Activated naive CD8-positive, alpha-beta T cell treated with anti-CD3 and anti-CD28 coated beads, Interleukin-2, amount 50 U/mL, for 16 hours (primary cell): ENCODE data around the gene PPDPF.

Source experiments
- DNase-seq: peaks from one replicate; pipeline ENCODE4 v3.0.0-alpha.2; 2020; ENCODE audit warnings: low read depth, low spot score

PPDPF gene

DNA sequence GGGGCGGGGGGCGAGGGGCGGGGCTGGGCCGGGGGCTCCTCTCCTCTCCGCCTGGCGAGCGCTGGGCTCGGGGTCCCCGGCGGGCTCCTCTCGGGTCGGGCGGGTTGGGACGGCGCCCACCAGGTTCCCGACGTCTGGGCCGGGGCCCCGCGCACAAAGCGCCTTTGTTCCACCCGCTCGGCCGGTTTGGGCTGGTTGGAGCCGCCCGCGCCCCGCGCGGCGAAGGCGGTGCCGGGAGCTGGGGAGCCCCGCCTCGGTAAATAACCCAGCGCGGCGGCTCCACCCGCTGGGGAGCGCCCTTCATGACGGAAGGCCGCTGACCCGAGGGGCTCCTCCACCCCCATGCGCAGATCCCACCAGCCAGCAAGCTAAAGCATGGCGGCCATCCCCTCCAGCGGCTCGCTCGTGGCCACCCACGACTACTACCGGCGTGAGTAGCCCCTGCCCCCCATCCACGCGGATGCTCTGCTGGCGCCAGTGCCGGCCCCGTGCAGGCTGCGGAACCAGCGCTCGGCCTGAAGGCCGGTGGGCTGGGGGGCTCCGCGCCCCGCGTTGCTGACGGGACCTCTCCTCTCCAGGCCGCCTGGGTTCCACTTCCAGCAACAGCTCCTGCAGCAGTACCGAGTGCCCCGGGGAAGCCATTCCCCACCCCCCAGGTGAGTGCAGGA lies 503 bp downstream of the PPDPF start:
- peak; percentile 38 for DNase-seq

DNA sequence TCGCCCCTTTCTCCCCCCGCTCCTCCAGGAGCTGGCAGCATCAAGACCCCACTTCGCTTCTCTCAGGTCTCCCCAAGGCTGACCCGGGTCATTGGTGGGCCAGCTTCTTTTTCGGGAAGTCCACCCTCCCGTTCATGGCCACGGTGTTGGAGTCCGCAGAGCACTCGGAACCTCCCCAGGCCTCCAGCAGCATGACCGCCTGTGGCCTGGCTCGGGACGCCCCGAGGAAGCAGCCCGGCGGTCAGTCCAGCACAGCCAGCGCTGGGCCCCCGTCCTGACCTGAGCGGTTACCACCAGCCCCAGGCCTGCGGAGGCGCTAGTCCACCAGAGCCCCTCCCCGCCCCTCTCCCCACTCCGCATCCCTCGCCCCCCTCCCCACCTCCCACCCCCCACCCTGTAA lies 1.0 kb downstream of the PPDPF start:
- DNase-seq = no peak

DNA sequence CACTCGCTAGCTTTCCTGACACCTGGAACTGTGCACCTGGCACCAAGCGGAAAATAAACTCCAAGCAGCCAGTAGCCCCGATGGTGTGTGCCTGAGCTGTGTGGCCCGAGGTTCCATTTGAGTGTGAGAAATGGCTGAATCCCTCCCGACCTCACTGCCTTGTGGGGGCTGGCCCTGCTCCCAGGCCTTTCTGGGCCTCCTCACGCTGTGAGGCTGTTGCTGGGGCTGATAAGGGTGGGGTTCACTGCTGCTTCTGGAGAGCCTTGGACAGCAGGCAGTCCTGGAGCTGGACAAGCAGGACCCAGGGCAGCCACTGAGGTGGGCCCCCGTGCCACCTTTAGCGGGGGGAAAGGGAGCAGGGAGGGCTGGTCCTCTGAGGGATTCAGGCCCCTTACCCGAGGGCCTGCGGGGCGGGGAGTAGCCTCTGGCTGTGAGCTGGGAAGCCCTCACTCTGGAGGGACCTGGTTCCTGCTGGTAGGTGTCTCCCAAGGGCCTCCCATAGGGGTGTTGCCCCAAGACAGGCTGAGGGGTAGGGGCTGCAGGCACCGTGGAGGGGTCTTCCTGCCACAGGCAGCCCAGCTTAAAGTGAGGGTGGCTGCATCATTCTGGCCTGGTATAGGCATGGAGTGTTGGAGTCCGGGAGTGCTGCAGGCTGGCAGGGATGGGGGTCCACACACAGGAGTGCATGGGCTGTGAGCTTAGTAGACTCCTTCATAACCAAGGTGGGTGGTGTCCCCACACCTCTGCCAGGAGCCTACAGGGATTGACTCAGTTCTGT lies 1.7 kb downstream of the PPDPF start:
- DNase-seq = no peak

DNA sequence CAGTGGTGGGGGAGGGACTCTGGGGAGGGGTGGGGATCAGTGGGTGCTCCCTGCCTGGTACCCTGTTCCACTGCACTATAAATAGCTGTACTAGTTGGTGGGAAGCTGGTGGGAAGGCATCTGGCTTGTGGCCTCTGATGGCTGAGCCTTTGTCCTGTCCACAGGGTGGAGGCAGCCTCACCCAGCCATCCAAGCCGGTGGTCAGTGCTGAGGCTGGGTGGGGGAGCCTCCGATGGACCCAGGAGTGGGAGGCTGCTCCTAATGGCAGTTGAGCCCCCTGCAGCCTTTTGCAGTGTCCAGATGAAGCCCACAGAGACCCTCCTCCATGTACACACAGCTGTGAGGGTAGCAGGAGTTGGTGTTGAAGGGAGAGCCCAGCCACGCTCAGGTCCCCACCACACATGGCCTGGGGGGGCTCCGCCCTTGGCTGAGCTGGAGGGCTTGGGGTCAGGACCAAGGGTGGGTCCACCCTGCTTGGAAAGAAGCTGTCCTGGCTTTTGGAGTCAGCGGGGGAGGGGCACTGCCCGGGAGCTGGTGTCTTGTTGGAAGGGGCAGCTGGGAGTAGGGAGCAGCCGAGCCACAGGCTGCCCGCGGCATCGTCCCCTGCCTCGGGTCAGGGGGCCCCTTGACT lies 2.5 kb downstream of the PPDPF start:
- no peak for DNase-seq

DNA sequence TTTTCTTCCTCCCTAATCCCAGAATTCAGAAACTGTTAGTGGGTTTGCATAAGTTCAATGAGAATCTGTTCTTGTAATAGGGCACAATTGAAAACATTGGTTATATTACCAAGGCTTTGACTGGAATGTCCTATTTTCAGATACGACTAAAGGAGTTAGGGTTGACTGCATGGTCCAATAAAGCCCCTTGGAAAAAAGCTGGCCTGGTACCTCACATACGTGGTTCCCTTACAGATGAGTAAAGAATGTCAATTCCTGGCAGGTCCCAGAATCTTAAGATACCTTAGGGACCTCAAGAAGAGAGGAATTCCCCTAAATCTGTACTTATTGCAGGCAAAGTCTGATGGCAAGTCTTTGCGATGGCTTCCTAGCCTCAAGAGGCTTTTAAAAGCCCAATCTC lies 4.6 kb downstream of the PPDPF start:
- no peak for DNase-seq

DNA sequence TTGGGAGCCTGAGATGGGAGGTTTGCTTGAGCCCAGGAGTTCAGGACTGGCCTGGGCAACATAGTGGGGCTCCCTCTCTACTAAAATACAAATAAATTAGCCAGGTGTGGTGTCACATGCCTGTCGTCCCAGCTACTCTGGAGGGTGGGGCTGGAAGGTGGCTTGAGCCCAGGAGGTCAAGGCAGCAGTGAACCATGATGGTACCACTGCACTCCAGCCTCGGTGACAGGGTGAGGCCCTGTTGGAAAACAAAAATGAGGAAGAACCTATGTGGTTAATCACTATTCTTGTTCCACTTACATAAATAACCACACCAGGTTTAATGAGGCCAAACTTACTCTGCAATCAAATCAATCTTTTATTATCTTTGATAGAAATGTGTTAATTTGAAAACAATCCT lies 5.4 kb downstream of the PPDPF start:
- DNase-seq = no peak

DNA sequence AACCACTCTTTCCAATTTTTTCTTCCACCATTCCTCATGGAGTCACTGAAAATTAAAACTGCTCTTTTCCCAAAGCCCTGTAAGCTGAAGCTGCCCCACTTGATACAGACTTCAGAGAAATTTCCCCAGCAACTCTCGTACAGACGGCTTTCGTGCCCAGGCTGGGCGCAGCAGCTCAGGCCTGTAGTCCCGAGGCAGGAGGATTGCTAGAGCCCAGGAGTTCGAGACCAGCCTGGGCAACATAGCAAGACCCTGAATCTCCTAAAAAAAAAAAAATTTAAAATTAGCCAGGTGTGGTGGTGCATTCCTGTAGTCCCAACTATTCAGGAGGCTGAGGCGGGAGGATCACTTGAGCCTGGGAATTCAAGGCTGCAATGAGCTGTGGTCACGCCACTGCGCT lies 6.6 kb downstream of the PPDPF start:
- DNase-seq = no peak

DNA sequence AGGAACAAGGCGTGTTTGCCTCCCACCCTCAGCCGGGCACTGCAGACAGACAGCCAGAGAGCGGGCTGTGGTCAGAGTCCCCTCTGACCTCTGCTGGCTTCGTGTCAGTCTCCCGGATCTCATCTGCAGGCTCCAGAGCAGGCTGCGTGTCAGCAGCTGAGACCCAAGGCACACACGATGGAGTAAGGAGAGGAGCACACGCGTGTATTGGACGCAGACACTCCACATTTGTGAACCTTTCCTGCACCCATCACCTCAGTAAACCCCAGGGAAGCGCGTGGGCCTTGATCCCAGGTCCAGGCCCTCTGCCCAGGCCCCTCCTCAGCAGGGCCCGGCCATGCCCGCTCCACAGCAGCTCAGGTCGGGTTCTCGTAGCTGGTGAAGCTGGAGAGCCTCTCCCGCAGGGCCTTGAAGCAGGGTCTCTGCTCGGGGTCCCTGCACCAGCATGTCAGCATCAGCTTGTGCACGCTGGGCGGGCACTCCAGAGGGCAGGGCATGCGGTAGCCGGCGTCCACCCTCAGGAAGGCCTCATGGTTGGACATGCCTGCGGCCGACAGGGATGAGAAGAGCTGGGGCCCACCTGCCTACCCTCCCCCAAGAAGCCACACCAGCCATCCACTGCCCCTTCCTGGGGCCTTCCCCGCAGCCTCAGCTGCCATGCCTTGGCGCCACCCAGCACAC lies 8.8 kb downstream of the PPDPF start:
- DNase-seq = no peak

DNA sequence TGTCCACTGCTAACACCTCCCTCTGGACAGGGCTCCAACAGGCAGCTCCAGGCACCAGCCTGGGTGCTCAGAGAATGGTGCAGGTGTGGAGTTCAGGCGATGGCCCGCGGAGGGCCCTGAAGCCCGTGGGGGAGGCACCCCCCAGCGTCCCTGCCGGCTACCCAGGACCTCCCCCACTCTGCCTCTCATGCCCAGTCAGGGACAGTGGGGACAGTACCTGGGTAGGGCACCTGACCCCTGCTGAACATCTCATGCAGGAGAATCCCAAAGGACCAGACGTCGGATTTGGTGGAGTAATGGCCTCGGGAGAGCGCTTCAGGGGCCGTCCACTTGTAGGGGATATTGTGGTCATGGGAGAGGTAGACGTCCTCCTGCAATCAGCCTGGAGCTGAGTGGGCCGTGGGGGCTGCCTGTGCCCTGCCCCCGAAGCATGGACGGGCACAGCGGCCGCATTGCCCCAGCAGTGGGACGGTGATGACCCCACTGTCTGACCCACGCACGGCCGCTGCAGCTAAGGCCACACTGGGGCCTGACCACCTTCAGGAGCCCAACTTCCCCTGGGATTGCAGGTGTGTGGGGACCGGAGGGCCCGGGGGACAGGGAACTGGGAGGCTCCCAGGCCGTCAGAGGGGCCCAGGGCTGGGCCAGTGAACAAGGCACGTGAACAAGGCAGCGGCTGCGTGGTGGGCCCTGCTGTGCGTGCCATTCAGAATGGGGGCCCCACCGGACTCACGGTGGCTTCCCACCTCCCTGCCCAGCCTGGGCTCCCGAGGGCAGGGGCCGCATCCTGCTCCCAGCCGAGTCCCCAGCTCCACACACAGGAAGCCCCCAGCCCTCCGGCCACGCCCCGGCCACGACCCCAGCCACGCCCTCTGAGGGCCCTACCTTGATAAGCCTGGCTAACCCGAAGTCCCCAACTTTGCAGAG lies 9.6 kb downstream of the PPDPF start:
- no peak for DNase-seq

DNA sequence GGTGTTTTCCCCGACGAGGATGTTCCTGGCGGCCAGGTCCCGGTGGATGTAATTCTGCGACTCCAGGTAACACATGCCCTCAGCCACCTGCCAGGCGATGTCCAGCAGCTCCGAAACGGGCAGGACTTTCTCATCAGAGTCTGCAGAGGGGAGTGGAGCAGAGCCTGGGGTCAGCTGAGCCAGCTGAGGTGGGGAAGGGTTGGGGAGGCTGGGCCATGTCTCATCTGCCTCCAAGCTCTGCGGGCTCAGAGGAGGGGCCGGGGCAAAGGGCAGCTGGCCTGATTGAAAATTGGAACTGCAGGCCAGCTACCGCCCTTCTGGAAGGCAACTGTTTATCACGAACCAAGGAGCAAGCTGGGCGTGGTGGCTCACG lies 10.2 kb downstream of the PPDPF start:
- DNase-seq = no peak

DNA sequence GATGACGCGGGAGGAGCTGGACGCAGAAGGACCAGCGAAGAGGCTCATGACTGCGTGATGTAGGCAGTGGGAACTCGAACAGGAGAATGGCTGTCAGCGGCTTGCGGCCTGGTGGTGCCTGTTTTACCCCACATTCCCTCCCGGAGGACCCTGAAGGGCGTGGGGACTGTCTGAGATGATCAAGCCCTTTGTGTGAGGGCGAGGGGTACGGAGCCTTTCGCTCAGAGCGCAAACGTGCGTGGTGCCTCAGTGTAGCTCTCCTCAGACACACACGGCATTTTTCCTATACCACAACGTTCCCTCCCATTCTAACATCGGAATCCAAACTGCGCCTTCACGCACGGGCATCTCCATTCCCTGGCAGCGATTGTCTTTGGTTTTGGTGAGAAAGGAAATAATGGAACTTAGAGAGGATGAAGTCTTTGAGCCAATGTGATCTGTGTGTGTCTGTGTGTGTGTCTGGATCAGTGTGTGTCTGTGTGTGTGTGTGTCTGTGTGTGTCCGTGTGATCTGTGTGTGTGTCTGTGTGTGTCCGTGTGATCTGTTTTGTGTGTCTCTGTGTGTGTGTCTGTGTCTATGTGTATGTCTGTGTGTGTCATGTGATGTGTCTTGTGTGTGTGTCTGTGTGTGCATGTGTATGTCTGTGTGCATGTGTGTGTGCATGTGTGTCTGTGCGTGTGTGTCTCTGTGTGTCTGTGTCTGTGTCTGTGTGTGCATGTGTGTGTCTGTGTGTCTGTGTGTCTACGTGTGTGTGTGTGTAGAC lies 11.3 kb downstream of the PPDPF start:
- DNase-seq = no peak

DNA sequence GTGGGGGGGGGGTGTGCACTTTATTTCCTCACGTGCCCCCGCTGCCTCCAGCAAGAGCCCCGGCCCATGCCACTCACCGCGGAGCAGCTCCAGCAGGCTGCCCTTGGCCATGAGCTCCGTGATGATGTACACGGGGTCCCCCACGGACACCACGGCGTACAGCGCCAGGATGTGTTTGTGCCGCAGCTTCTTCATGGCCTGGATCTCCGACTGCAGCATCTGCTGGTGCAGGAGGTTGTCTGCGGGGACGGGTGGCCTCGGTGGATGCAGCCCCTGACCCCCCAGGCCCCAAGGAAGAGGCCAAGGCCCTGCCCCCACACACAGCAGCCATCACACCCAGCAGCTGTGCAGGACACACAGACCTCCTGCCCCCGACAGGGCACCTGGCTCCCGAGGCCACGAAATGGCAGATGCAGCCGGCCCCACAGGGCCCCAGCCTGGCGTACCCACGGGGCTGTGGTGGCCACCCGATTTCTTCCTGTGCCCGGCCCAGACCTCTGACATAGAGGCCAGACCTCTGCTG lies 11.9 kb downstream of the PPDPF start:
- DNase-seq = no peak

DNA sequence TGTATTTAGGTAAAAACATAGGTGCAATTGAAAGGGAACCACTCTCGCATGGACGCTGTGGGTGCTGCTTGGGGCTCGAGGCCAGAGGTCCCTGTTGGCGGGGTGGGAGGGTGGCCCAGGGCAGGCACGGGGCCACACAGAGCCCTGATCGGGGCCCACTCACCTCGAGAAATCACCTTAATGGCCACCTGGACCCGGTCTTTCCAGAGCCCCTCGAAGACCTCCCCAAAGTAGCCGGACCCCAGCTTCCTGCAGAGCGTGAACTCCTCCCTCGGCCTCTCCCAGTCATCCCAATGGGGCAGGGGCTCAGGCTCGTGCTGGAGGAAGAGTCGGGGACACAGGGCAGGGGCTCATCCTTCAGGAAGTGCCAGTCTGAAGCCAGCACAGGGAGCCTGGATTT lies 12.8 kb downstream of the PPDPF start:
- no peak for DNase-seq

DNA sequence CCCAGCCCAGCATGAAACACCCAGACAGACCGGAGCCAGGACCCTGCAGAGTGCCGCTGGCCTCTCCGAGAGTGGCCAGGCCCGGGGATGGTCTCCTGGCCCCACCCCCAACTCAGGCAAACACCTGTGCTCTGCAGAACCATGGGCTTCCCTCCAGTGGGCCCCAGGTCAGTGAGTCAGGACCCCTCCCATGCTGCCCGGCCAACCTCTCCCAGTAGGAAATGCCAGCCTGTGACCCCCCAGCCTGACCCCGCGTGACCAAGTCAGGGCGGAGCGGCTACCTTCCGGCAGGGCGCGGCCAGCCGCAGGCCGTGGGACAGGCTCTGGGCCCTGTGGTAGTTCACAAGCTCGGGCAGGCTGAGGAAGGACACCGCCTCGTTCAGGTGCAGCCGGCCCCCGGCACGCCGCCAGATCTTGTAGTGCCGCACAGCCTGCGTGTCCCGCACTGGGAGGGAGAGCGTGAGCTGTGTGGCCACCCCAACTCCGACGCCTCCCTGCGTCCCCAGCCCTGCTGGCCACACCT lies 13.4 kb downstream of the PPDPF start:
- no peak for DNase-seq

DNA sequence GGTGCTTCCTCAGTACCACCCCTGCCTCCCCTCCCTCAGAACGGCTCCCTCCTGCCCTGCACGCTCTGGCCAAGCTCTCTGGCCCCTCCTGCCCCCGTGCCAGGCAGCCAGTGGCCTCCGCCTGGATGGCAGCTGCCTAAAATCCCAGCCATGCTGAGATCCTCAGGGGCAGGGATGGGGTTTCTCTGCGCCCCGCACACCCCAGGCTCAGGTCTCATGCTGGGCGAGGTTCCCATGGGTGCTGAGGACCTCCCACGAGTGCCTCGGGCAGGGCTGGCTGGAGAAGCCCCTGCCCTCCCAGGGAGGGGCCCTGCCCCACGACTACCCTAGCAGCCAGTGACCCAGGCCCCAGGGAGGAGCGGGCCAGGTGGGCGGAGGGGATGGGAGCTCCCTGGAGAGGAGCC lies 13.9 kb downstream of the PPDPF start:
- no peak for DNase-seq

DNA sequence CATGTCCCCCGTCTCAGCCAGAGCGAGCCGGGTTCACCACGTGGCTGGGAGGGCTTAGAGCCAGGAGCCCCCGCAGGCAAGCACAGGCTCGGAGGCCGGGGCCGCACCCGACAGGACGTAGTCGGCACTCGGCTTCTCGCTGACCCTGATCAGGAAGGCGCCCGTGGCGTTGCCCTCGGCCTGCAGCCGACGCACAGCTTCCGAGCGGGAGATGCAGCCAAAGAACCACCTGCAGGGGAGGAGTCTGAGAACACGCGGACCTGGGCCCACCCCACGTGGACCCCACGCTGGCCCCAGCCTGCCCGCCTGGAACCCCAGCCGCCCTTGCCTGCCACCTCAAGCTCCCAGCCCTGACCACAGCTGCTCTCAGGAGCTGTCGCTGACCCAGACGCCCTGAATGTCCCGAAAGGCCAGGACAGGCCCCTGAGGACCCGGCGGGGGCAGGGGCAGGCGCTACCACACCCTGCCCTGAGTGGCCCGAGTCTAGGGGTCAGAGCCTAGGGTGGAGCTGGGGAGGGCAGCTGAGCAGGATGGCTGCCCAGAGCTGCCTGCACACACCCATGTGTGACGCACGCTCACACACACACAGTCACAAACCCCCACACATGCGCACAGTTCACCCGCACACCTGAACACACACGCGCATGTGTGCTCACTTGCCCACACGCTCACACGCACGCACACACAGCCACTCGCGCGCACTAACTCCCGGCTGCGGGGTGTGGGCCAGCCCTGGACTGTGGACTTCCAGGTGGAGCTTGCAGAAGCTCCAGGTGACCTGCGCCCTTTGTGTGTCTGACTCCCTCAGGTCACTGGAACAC lies 14.5 kb downstream of the PPDPF start:
- no peak for DNase-seq

DNA sequence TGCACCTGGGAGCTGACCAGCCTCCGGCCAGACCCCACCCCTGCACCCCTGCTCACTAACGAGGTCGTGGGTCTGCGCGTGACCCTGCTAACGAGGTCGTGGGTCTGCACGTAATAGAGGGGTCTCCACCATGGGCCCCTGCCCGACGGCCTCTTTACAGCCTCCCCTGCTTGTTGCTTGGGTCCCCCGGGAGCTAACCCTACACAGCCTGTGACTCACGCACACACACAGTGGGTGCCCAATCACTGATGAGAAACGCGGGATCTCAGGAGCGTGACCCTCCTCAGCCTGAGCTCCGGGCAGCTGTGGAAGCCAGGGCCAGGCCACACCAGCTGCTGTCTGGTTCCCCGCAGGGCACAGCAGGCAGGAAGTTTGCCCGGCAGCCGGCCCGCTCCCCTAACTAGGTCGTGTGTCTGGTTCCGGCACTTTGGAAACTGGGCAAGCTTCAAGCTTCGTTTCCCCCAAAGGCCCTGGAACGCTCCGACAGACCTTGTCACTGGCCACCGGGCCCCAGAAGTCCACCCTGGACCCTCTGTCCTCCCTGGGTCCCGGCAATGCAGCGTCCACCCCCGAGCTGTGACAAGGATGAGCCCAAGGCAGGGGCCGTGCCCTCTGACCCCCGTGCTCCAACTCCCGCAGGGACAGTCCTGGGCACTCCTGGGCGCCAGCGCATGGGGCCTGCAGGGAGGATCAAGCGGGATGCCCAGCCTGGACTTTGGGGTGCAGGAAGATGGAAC lies 15.8 kb downstream of the PPDPF start:
- no peak for DNase-seq

DNA sequence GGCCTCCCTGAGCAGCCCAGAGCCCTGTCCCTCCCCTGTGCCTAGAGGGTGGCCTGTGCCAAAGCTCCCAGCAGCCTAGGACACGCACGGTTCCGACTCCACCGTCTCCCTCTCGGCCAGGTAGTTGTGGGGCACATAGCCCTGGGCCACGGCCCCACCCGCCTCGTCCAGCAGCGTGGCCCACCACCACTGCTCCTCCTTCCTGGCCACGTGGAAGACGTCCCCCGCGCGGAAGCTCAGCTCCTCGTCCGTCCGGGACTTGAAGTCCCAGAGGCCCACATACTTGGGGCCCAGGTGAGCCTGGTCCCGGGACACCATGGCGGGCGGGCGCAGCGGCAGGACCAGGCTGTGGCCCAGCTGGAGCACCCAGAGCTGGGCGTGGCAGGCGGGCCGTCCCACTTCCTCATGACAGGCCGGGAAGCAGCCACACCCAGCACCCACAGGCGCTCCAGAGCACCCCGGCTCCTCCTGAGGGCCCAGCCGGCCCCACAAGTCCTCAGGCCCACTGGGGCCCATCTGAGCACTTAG lies 16.5 kb downstream of the PPDPF start, which contains the start of gene PTK6:
Gene PTK6 (minus strand): TSS at position 380 of the 528 bp plus-strand sequence. CDS start 62 bp downstream, at position 318.
- no peak for DNase-seq
